ENCODE measurements around the gene PLA2G2A. TPM values are rescaled to one million over a fixed set of nuclear protein-coding genes. Genes with fewer than 3 reads are reported as not detected.

The PLA2G2A gene
- total and polyA plus RNA-seq, 10 of the 15 experiments (the other 5 are each of a cell fraction or from before 2014, with no cell fraction given) = 0.36 TPM; not detected in 9

DNA sequence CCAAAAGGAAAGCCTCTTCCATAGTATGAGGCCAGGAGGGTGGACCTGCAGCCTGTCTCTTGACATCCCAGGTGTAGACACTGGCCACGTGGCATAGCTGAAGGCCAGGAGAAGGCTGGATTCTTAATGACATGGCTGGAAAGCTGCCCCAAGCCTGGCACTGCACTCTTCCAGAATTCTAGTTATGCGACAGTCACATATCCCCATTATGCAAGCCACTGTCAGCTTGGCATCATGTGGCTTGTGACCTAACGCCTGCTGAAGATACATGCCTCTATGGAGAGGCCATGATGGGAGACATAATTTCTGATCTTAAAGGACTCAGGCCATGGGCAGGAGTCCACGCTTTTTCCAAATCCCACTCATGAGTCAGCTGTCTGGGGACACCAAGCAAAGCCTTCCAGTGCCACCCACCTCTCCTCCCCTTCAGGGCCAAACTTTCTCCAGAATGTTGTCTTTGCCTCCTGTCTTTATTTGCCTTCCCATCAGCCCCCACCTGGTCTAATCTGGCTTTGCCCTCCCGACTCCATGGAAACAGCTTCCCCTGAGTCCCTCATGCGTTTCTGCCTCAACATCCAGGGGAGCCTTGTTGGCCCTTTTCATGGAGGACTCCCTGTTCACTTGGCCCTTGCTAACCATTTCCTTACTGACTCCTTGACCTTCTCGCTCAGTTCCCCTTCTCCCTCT, 3.0 kb downstream of the PLA2G2A start (continued):
- TF ChIP-seq BACH1 (IDR thresholded peaks at IDR 0.05; ENCODE audit: borderline replicate concordance) = no peak
- TF ChIP-seq IRF4 (IDR thresholded peaks at IDR 0.05; ENCODE audit: low read depth, low read length) = no peak
- no peak for TF ChIP-seq PAX8 (IDR thresholded peaks at IDR 0.05)
- TF ChIP-seq, protein P1, sequence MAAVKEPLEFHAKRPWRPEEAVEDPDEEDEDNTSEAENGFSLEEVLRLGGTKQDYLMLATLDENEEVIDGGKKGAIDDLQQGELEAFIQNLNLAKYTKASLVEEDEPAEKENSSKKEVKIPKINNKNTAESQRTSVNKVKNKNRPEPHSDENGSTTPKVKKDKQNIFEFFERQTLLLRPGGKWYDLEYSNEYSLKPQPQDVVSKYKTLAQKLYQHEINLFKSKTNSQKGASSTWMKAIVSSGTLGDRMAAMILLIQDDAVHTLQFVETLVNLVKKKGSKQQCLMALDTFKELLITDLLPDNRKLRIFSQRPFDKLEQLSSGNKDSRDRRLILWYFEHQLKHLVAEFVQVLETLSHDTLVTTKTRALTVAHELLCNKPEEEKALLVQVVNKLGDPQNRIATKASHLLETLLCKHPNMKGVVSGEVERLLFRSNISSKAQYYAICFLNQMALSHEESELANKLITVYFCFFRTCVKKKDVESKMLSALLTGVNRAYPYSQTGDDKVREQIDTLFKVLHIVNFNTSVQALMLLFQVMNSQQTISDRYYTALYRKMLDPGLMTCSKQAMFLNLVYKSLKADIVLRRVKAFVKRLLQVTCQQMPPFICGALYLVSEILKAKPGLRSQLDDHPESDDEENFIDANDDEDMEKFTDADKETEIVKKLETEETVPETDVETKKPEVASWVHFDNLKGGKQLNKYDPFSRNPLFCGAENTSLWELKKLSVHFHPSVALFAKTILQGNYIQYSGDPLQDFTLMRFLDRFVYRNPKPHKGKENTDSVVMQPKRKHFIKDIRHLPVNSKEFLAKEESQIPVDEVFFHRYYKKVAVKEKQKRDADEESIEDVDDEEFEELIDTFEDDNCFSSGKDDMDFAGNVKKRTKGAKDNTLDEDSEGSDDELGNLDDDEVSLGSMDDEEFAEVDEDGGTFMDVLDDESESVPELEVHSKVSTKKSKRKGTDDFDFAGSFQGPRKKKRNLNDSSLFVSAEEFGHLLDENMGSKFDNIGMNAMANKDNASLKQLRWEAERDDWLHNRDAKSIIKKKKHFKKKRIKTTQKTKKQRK (IDR thresholded peaks at IDR 0.05; ENCODE audit: low read depth, low read length) = no peak
- TF ChIP-seq POLR2AphosphoS5 (IDR thresholded peaks at IDR 0.05; ENCODE audit: low read length) = no peak
- no peak for TF ChIP-seq CUX1 (IDR thresholded peaks at IDR 0.05; ENCODE audit: insufficient replicate concordance, low read depth, low read length)
- TF ChIP-seq HDAC2 (IDR thresholded peaks at IDR 0.05) = no peak
- TF ChIP-seq, protein P2, sequence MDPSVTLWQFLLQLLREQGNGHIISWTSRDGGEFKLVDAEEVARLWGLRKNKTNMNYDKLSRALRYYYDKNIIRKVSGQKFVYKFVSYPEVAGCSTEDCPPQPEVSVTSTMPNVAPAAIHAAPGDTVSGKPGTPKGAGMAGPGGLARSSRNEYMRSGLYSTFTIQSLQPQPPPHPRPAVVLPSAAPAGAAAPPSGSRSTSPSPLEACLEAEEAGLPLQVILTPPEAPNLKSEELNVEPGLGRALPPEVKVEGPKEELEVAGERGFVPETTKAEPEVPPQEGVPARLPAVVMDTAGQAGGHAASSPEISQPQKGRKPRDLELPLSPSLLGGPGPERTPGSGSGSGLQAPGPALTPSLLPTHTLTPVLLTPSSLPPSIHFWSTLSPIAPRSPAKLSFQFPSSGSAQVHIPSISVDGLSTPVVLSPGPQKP (IDR thresholded peaks at IDR 0.05; ENCODE audit: low read depth, low read length) = no peak
- no peak for TF ChIP-seq HDGF (IDR thresholded peaks at IDR 0.05)
- TF ChIP-seq ZBED1 (IDR thresholded peaks at IDR 0.05; ENCODE audit: borderline replicate concordance) = no peak
- no peak for TF ChIP-seq CBFB (IDR thresholded peaks at IDR 0.05; ENCODE audit: low read depth)
- no peak for TF ChIP-seq PML (IDR thresholded peaks at IDR 0.05; ENCODE audit: low read length)

Measured in GM12878 (cell line).